MM.1S (cell line): Measurements from ENCODE around the gene EIF4G1.

Experiments used
- DNase-seq: peaks from one replicate; pipeline ENCODE4 v3.0.0-alpha.2; 2015
- H2AFZ ChIP-seq: fragments of 300-600 bp; sonication (generic); 2 replicates; pipeline ENCODE4 v1.6.0; 2016; ENCODE audit warnings: antibody characterized with exemption, low read length
- H3F3A ChIP-seq: fragments of 300-600 bp; sonication (generic); 2 replicates; pipeline ENCODE4 v1.6.1; 2016; ENCODE audit warnings: mild to moderate bottlenecking, antibody characterized with exemption, low read length, moderate library complexity, mixed read lengths; ENCODE audit not compliant: insufficient read depth
- H3K27ac ChIP-seq: fragments of 300-600 bp; sonication (generic); 2 replicates; pipeline ENCODE4 v1.5.1; 2016; ENCODE audit warnings: mild to moderate bottlenecking, low read length
- H3K27me3 ChIP-seq: fragments of 300-600 bp; sonication (generic); replicated peaks from 2 replicates; pipeline ENCODE4 v1.6.0; 2016; ENCODE audit warnings: low read length; ENCODE audit not compliant: insufficient read depth
- H3K36me3 ChIP-seq: fragments of 300-600 bp; sonication (generic); replicated peaks from 2 replicates; pipeline ENCODE4 v1.6.1; 2016; ENCODE audit warnings: mild to moderate bottlenecking, low read length, mixed read lengths; ENCODE audit not compliant: insufficient read depth
- H3K4me1 ChIP-seq: fragments of 300-600 bp; sonication (generic); 2 replicates; pipeline ENCODE4 v1.6.1; 2016; ENCODE audit warnings: low read length, mixed read lengths
- H3K4me2 ChIP-seq: fragments of 300-600 bp; sonication (generic); 2 replicates; pipeline ENCODE4 v1.6.0; 2016; ENCODE audit warnings: low read depth, low read length
- H3K4me3 ChIP-seq: fragments of 300-600 bp; sonication (generic); 2 replicates; pipeline ENCODE4 v1.5.1; 2016; ENCODE audit warnings: low read length, mixed read lengths
- H3K79me2 ChIP-seq: fragments of 300-600 bp; sonication (generic); 2 replicates; pipeline ENCODE4 v1.6.1; 2016; ENCODE audit warnings: mixed run types, low read length, mixed read lengths
- H3K9ac ChIP-seq: fragments of 300-600 bp; sonication (generic); 2 replicates; pipeline ENCODE4 v1.6.1; 2016; ENCODE audit warnings: low read length, mixed read lengths
- H3K9me2 ChIP-seq: fragments of 300-600 bp; sonication (generic); replicated peaks from 2 replicates; pipeline ENCODE4 v1.6.1; 2016; ENCODE audit warnings: mild to moderate bottlenecking, low read length, mixed read lengths; ENCODE audit not compliant: insufficient read depth
- H3K9me3 ChIP-seq: fragments of 300-600 bp; sonication (generic); replicated peaks from 2 replicates; pipeline ENCODE4 v1.6.1; 2016; ENCODE audit warnings: mild to moderate bottlenecking, low read length, mixed read lengths; ENCODE audit not compliant: insufficient read depth
- H4K20me1 ChIP-seq: fragments of 300-600 bp; sonication (generic); 2 replicates; pipeline ENCODE4 v1.6.1; 2016; ENCODE audit warnings: mild to moderate bottlenecking, low read length, moderate library complexity, mixed read lengths; ENCODE audit not compliant: insufficient read depth
- CTCF ChIP-seq: fragments of 300-600 bp; sonication (generic); IDR thresholded peaks from 2 replicates; pipeline ENCODE4 v1.5.1; 2016; ENCODE audit warnings: antibody characterized with exemption, low read length, mixed read lengths
- EZH2 ChIP-seq: fragments of 300-600 bp; sonication (generic); optimal IDR thresholded peaks from 2 replicates; pipeline ENCODE3; 2017; ENCODE audit warnings: low read depth, mild to moderate bottlenecking, antibody characterized with exemption, low read length, mixed read lengths
- EZH2phosphoT487 ChIP-seq: fragments of 300-600 bp; sonication (generic); IDR thresholded peaks from 2 replicates; pipeline ENCODE4 v1.6.1; 2018; ENCODE audit warnings: antibody characterized with exemption, low read length

EIF4G1 gene

GRCh38 chr3:184359610-184360009, 45.2 kb downstream of the EIF4G1 start:
- H3K4me3 ChIP-seq = no peak overlapping the region
- H2AFZ ChIP-seq = no peak overlapping the region
- H3K4me2 ChIP-seq = no peak overlapping the region

GRCh38 chr3:184360070-184360928, 45.9 kb downstream of the EIF4G1 start:
- no peaks in the 10 kb centered on the region for H3K9me3 ChIP-seq
- H4K20me1 ChIP-seq = no peaks in the 10 kb centered on the region
- H3K4me1 ChIP-seq = 0 out of 2 replicates have a peak, but pooled peaks cover 6% of the 10 kb centered on the region
- no peak overlapping the region for H2AFZ ChIP-seq
- peaks cover 19% of the 10 kb centered on the region for H3F3A ChIP-seq
- H3K27ac ChIP-seq = no peak overlapping the region
- H3K4me2 ChIP-seq = peak overlapping the region; percentile 94
- DNase-seq = no peak
- no peak for TF ChIP-seq EZH2phosphoT487
- no peak for TF ChIP-seq CTCF
- TF ChIP-seq EZH2 = no peak
- H3K9me2 ChIP-seq = no peaks in the 10 kb centered on the region
- 0 out of 2 replicates have a peak, but pooled peaks cover 5% of the 10 kb centered on the region for H3K36me3 ChIP-seq
- H3K4me3 ChIP-seq = peak overlapping the region; percentile 84
- H3K9ac ChIP-seq = no peak overlapping the region
- no peaks in the 10 kb centered on the region for H3K27me3 ChIP-seq
- H3K79me2 ChIP-seq = peaks cover 26% of the 10 kb centered on the region

More at GRCh38 chr3:184359610-184360009, 45.2 kb downstream of the EIF4G1 start:
- no peak for DNase-seq
- Histone ChIP-seq H4K20me1 (no peaks in the 10 kb centered on the region), H3K79me2 (peaks cover 19% of the 10 kb centered on the region), H3K9me3 (no peaks in the 10 kb centered on the region), H3F3A (peaks cover 17% of the 10 kb centered on the region), H3K27me3 (no peaks in the 10 kb centered on the region), H3K9ac (no peak overlapping the region), H3K4me1 (0 out of 2 replicates have a peak, but pooled peaks cover 3% of the 10 kb centered on the region), H3K27ac (no peak overlapping the region), H3K36me3 (no peaks in the 10 kb centered on the region), H3K9me2 (no peaks in the 10 kb centered on the region)
- no peak for TF ChIP-seq EZH2phosphoT487
- TF ChIP-seq CTCF = no peak
- no peak for TF ChIP-seq EZH2

DNA sequence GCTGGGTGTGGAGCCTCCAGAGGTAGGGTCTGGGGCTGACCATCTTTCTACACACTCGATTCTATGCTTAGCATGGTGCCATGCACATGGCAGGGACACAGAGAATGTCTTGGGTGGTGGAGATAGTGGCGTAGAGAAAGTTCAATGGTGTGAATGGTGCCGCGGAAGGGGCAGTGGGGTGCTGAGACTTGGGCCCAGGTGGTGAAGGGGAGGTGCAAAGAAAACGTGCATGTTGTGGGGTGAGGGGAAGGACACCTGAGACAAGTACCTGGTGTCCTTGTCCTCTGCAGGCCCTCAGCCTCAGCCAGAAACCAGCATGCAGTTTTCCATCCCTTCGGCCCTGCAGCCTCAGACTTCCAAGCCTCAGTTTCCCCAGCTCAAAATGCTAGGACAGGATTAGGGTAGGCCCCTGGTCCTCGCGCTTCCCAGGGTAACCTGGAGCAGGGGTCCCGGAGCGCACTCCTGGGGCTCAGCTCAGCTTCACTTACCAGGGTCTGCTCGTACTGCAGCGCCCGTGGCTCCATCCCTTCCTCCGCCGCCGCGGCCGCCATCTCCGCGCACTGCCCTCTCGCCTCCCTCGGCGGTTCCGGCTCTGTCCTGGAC, 46.6 kb downstream of the EIF4G1 start:
- Histone ChIP-seq H3F3A (peaks cover 19% of the 10 kb centered on the region), H3K4me3 (peak overlapping the region; percentile 84), H3K4me2 (peak overlapping the region; percentile 94), H3K36me3 (0 out of 2 replicates have a peak, but pooled peaks cover 5% of the 10 kb centered on the region), H3K79me2 (peaks cover 26% of the 10 kb centered on the region), H2AFZ (peak overlapping the region; percentile 93), H3K27me3 (no peaks in the 10 kb centered on the region), H3K9me3 (no peaks in the 10 kb centered on the region), H4K20me1 (no peaks in the 10 kb centered on the region), H3K9ac (peak overlapping the region; percentile 72), H3K9me2 (no peaks in the 10 kb centered on the region), H3K27ac (no peak overlapping the region), H3K4me1 (0 out of 2 replicates have a peak, but pooled peaks cover 6% of the 10 kb centered on the region)
- DNase-seq = no peak
- no peak for TF ChIP-seq EZH2
- TF ChIP-seq CTCF = no peak
- TF ChIP-seq EZH2phosphoT487 = no peak
